ENCODE measurements around the gene MAN1A2.

DNA sequence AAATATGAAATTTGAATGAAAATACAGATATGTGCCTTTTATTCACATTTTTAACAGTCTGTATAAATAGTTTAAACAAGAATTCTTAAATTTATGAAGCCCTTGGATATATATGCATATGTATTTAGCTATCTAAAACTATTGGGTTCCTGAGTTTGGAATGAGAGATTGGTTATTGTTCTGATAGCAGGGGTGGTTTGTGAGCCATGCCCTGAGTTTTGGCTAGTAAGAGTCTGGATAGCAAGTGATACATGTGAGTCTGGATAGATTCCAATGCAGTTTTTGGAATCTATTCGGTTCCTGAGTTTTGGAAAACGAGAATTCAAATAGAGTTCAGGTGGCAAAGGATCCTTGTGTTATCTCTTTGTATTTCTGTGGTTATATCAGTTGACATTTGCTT is 2.8 kb downstream of the MAN1A2 start:
- TF ChIP-seq, protein P1, sequence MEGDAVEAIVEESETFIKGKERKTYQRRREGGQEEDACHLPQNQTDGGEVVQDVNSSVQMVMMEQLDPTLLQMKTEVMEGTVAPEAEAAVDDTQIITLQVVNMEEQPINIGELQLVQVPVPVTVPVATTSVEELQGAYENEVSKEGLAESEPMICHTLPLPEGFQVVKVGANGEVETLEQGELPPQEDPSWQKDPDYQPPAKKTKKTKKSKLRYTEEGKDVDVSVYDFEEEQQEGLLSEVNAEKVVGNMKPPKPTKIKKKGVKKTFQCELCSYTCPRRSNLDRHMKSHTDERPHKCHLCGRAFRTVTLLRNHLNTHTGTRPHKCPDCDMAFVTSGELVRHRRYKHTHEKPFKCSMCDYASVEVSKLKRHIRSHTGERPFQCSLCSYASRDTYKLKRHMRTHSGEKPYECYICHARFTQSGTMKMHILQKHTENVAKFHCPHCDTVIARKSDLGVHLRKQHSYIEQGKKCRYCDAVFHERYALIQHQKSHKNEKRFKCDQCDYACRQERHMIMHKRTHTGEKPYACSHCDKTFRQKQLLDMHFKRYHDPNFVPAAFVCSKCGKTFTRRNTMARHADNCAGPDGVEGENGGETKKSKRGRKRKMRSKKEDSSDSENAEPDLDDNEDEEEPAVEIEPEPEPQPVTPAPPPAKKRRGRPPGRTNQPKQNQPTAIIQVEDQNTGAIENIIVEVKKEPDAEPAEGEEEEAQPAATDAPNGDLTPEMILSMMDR (IDR thresholded peaks at IDR 0.05) = no peak
- TF ChIP-seq TCF7L2 (IDR thresholded peaks at IDR 0.05; ENCODE audit: low read depth, low read length) = no peak
- TF ChIP-seq POLR2AphosphoS5 (IDR thresholded peaks at IDR 0.05; ENCODE audit: low read depth, low read length) = no peak
- TF ChIP-seq, protein P2, sequence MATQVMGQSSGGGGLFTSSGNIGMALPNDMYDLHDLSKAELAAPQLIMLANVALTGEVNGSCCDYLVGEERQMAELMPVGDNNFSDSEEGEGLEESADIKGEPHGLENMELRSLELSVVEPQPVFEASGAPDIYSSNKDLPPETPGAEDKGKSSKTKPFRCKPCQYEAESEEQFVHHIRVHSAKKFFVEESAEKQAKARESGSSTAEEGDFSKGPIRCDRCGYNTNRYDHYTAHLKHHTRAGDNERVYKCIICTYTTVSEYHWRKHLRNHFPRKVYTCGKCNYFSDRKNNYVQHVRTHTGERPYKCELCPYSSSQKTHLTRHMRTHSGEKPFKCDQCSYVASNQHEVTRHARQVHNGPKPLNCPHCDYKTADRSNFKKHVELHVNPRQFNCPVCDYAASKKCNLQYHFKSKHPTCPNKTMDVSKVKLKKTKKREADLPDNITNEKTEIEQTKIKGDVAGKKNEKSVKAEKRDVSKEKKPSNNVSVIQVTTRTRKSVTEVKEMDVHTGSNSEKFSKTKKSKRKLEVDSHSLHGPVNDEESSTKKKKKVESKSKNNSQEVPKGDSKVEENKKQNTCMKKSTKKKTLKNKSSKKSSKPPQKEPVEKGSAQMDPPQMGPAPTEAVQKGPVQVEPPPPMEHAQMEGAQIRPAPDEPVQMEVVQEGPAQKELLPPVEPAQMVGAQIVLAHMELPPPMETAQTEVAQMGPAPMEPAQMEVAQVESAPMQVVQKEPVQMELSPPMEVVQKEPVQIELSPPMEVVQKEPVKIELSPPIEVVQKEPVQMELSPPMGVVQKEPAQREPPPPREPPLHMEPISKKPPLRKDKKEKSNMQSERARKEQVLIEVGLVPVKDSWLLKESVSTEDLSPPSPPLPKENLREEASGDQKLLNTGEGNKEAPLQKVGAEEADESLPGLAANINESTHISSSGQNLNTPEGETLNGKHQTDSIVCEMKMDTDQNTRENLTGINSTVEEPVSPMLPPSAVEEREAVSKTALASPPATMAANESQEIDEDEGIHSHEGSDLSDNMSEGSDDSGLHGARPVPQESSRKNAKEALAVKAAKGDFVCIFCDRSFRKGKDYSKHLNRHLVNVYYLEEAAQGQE (IDR thresholded peaks at IDR 0.05; ENCODE audit: insufficient read depth in 1 of 2, low read depth in 2 of 2, low read length in 1 of 2) = no peak
- TF ChIP-seq SIN3A (IDR thresholded peaks at IDR 0.05; ENCODE audit: borderline replicate concordance, insufficient read depth, low read depth, low read length) = no peak

All from Panc1 (cell line).